Measurements from ENCODE around the gene COBLL1. TPM values are rescaled to one million over a fixed set of nuclear protein-coding genes. Genes with fewer than 3 reads are reported as not detected.

COBLL1 gene
- total RNA-seq, 1 experiment from 2014 or later = 4.4 TPM

- no peak for DNase-seq (ENCODE audit: low read depth, low spot score)
- no peak for TF ChIP-seq TCF7L2 (IDR thresholded peaks at IDR 0.05; ENCODE audit: low read depth, low read length)
- no peak for TF ChIP-seq CTCF (IDR thresholded peaks at IDR 0.05)
- TF ChIP-seq POLR2AphosphoS5 (IDR thresholded peaks at IDR 0.05; ENCODE audit: low read depth, low read length) = no peak
- TF ChIP-seq REST (IDR thresholded peaks at IDR 0.05; ENCODE audit: insufficient read depth in 1 of 2, low read depth in 2 of 2, low read length in 1 of 2) = no peak
- TF ChIP-seq SIN3A (IDR thresholded peaks at IDR 0.05; ENCODE audit: borderline replicate concordance, insufficient read depth, low read depth, low read length) = no peak
- no peak for ATAC-seq
- no peak overlapping the region for H3K27ac ChIP-seq (ENCODE audit: low read length)
- no peaks in the 10 kb centered on the region for H3K36me3 ChIP-seq (ENCODE audit: control insufficient read depth, insufficient read depth, low read length)
- H3K4me3 ChIP-seq (ENCODE audit: low read depth in 2 of 2, low read length in 2 of 2) = no peak overlapping the region
- ChIA-PET CTCF (no interaction called here), POLR2A (no interaction called here)
- no peaks in the 10 kb centered on the region for H3K9me3 ChIP-seq (ENCODE audit: control insufficient read depth, insufficient read depth, low read depth, low read length)
- H3K4me1 ChIP-seq (ENCODE audit: control insufficient read depth, insufficient read depth, low read length) = no peaks in the 10 kb centered on the region
- BruUV-seq (replicated peaks) = no TSS peak
- in situ Hi-C loops (cut with HindIII; ENCODE audit: low pct_unique_long_range_greater_than_20kb, low sequenced_read_pairs) (no loop called here), intact Hi-C loops (cut with micrococcal nuclease; ENCODE audit: unreplicated experiment) (no loop called here)
- H3K27me3 ChIP-seq (ENCODE audit: control insufficient read depth, insufficient read depth, low read length) = no peaks in the 10 kb centered on the region
These were observed 179.6 kb downstream of the COBLL1 start for GRCh38 chr2:164662066-164662465.

GRCh38 chr2:164661349-164661748, 180.3 kb downstream of the COBLL1 start:
- ChIA-PET POLR2A (no interaction called here), CTCF (no interaction called here)
- BruUV-seq (replicated peaks) = no TSS peak
- TF ChIP-seq REST (IDR thresholded peaks at IDR 0.05; ENCODE audit: insufficient read depth in 1 of 2, low read depth in 2 of 2, low read length in 1 of 2) (no peak), SIN3A (IDR thresholded peaks at IDR 0.05; ENCODE audit: borderline replicate concordance, insufficient read depth, low read depth, low read length) (no peak), CTCF (IDR thresholded peaks at IDR 0.05) (no peak), TCF7L2 (IDR thresholded peaks at IDR 0.05; ENCODE audit: low read depth, low read length) (no peak), POLR2AphosphoS5 (IDR thresholded peaks at IDR 0.05; ENCODE audit: low read depth, low read length) (no peak)
- in situ Hi-C loops (cut with HindIII; ENCODE audit: low pct_unique_long_range_greater_than_20kb, low sequenced_read_pairs) = no loop called here
- ATAC-seq = no peak
- no peaks in the 10 kb centered on the region for H3K4me1 ChIP-seq (ENCODE audit: control insufficient read depth, insufficient read depth, low read length)
- H3K27me3 ChIP-seq (ENCODE audit: control insufficient read depth, insufficient read depth, low read length) = no peaks in the 10 kb centered on the region
- no peak overlapping the region for H3K4me3 ChIP-seq (ENCODE audit: low read depth in 2 of 2, low read length in 2 of 2)
- no peak for DNase-seq (ENCODE audit: low read depth, low spot score)
- H3K27ac ChIP-seq (ENCODE audit: low read length) = no peak overlapping the region
- H3K9me3 ChIP-seq (ENCODE audit: control insufficient read depth, insufficient read depth, low read depth, low read length) = no peaks in the 10 kb centered on the region
- no peaks in the 10 kb centered on the region for H3K36me3 ChIP-seq (ENCODE audit: control insufficient read depth, insufficient read depth, low read length)
- intact Hi-C loops (cut with micrococcal nuclease; ENCODE audit: unreplicated experiment) = no loop called here

Measured in Panc1 (cell line).